HG02870 (cell line): ENCODE data around the gene ATG10.
"Not testable (repeated sequence)": the region's sequence is repeated elsewhere in the genome, so short reads cannot be mapped to it uniquely, and the experiment has no call there.

Experiments
- ATAC-seq: cut with Tn5 transposase; IDR thresholded peaks from one replicate; pipeline ENCODE4 v1.9.1; 2021; ENCODE audit warnings: mild to moderate bottlenecking, moderate library complexity; ENCODE audit not compliant: unreplicated experiment

Gene ATG10

DNA sequence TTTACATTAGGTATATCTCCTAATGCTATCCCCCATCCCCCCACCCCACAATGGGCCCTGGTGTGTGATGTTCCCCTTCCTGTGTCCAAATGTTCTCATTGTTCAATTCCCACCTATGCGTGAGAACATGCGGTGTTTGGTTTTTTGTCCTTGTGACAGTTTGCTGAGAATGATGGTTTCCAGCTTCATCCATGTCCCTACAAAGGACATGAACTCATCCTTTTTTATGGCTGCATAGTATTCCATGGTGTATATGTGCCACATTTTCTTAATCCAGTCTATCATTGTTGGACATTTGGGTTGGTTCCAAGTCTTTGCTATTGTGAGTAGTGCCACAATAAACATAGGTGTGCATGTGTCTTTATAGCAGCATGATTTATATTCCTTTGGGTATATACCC lies 138.1 kb downstream of the ATG10 start:
- not testable (repeated sequence) for ATAC-seq

- peak; percentile 95 for ATAC-seq
Measured at GRCh38 chr5:82111191-82111590, 139.4 kb downstream of the ATG10 start.

DNA sequence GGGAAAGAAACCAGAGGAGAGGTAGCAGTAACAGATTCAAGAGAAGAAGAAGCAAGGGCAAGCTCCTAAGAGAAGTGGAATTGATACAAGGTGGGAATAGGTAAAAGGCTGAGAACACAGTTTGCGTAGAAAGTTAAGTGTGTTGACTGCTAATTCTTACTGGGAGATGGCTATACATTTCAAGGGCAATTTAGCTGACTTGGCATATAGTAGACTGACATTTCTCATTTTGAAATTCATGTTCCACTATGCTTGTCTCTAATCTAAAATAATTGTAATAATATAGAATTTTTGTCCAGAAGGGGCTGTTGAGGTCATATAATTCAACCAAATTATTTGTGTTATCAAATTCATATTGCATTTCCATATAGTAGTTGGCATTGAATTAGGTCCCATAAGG lies 144.0 kb downstream of the ATG10 start:
- ATAC-seq = no peak

GRCh38 chr5:82119889-82120288 lies 148.1 kb downstream of the ATG10 start:
- ATAC-seq = no peak

- ATAC-seq = no peak
Measured at GRCh38 chr5:82129723-82130285, 158.0 kb downstream of the ATG10 start.

GRCh38 chr5:82130602-82131001 lies 158.8 kb downstream of the ATG10 start:
- ATAC-seq = no peak

GRCh38 chr5:82137205-82137604 lies 165.4 kb downstream of the ATG10 start:
- no peak for ATAC-seq

DNA sequence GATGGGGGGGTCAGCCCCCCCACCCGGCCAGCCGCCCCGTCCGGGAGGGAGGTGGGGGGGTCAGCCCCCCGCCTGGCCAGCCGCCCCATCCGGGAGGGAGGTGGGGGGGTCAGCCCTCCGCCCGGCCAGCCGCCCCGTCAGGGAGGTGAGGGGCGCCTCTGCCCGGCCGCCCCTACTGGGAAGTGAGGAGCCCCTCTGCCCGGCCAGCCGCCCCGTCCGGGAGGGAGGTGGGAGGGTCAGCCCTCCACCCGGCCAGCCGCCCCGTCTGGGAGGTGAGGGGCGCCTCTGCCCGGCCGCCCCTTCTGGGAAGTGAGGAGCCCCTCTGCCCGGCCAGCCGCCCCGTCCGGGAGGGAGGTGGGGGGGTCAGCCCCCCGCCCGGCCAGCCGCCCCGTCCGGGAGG lies 168.0 kb downstream of the ATG10 start:
- ATAC-seq = not testable (repeated sequence)

GRCh38 chr5:82142217-82142841 lies 170.5 kb downstream of the ATG10 start:
- no peak for ATAC-seq

GRCh38 chr5:82142928-82143577 lies 171.2 kb downstream of the ATG10 start:
- ATAC-seq = no peak

DNA sequence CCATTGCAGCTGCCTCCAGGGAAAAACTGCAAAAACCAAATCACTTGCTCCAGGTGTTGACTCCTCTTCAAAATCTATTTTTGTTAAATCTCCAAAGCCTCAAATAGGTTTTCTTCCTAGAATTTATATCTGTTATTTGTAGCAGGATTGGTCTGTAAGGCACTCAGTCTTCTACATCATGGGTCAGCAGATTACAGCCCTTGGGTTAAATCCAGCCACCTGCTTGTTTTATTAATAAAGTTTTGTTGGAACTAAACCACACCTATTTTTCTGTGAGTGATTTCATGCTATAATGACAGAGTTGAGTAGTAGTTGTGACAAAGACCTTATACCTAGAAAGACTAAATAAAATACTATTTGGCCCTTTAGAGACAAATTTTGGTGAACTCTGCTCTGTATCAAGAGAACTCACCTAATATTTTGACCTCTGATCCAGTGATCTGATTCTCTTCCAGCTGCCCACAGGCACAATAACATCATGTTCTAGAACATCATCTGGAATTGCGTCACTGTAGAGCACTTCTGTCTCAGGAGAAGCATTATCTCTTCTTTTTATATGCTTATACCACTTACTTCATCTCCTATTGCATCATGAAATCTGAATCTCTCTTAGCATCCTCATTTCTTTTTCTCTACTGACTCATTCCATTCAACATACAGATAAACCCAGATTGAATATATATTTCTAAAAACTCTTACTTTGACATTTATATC lies 176.2 kb downstream of the ATG10 start:
- no peak for ATAC-seq

DNA sequence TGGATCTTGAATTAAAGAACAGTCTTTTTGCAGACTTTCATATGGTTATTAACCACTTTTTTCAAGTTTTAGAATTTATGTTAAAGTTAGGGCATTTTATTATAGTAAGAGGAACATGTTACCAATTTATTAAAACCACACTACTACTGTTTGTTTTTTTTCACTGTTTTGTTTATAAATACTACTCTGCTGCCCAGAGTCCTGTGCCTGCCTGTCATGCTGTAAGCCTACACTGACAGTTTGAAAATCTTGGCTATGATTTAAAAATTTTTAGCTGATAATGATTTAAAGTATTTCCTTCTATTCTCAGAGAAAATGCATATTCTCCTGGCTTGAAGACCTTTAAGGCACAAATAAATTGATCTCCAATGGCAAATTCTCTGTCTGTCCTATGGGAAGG lies 177.6 kb downstream of the ATG10 start:
- ATAC-seq = no peak

GRCh38 chr5:82150559-82150958 lies 178.7 kb downstream of the ATG10 start:
- ATAC-seq = no peak

DNA sequence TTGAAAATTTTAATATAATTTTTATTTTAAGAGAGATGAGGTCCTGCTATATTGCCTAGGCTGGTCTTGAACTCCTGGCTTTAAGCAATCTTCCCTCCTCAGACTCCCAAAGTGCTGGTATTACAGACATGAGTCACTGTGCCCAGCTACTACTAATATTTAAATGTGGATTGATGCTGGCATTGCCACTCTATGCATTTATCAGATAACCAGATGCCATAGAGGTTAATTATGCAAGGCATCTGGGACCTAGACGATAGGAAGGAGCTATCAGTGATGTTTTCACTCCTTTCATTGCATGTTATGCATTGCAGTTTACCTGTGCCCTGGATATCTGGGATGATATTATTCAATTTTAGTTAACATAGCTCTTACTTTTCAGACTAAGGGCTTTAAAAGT lies 179.4 kb downstream of the ATG10 start:
- no peak for ATAC-seq

DNA sequence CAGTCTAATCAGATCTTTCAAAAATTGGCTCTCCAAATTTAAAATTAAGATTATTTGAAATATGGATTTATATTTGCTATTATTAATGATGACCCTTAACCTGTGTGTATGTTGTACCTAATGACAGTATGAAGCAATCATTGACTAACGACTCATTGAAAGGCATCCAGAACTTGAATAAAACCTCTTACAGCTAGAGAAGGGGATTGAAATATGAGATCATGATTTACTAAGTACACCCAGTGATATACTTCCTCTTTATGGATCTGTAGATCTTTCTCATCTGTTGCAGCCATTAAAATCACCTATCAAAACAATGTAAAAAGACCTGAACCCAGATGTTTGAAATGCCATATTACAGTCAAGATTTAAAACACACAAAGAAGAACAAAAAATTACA lies 179.8 kb downstream of the ATG10 start:
- ATAC-seq = no peak

DNA sequence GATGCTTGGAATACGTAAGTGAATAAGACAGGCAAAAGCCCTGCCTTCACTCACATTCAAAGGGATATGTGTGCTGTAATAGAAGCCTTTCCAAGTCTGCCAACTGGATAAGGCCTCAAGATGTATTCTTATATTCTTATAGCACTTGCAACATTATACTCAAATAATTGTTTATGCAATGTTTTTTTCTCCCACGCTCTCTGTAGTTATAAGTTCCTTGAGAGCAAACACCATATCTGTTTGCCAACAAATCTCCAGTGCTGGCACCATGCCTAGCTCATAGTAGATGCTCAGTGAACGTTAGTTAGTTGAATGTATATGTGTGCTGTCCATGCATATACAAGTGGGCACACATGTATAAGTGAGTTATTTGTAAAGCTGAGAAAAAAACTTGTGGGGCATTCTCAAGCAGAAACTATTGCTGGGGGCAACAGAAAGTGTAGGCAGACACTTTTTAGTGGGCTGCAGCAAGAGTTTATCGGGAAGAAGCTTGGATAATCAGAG lies 181.2 kb downstream of the ATG10 start:
- no peak for ATAC-seq

- ATAC-seq = no peak
Measured at GRCh38 chr5:82154776-82155175, 183.0 kb downstream of the ATG10 start.

- ATAC-seq = no peak
Measured at GRCh38 chr5:82155305-82155704, 183.5 kb downstream of the ATG10 start.

GRCh38 chr5:82156874-82157273 lies 185.1 kb downstream of the ATG10 start:
- no peak for ATAC-seq

GRCh38 chr5:82158755-82159413 lies 187.1 kb downstream of the ATG10 start:
- ATAC-seq = no peak

GRCh38 chr5:82160948-82161347 lies 189.1 kb downstream of the ATG10 start:
- ATAC-seq = no peak
